ENCODE results near the gene ASF1A. TPM values are rescaled to one million over a fixed set of nuclear protein-coding genes. Genes with fewer than 3 reads are reported as not detected.

Gene ASF1A
- total RNA-seq, 1 experiment from 2014 or later: 34.4 TPM

DNA sequence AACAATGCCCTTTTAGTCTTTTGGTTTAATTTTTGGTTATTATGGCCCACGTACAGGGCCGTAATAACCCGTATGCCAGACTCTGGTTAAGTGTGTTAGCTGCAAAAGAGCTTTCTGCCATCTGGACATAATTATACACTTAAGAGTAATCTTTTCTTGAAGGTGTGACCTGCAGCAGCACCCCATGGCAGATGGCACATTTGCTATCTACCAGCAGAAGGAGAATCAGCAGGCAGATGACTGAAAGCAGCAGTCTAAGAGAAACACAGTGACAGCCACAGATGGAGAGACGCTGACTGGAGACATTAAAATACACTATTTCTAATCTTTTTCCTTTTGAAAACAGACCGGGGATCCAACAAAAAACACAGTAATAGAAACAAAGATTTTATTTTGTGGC, 18.7 kb downstream of the ASF1A start:
- Histone ChIP-seq H3K18ac (ENCODE audit: insufficient read length, low read depth, low read length) (no peak overlapping the region), H3K23ac (ENCODE audit: insufficient read length, low read depth, low read length) (no peak overlapping the region), H3K79me1 (ENCODE audit: insufficient read depth, low read depth, low read length, poor library complexity, severe bottlenecking) (no peaks in the 10 kb centered on the region), H3K56ac (ENCODE audit: insufficient read length, low read depth, low read length) (no peak overlapping the region), H3K79me2 (ENCODE audit: insufficient read depth, low read length) (no peaks in the 10 kb centered on the region), H4K5ac (ENCODE audit: insufficient read length, low read depth, low read length) (no peak overlapping the region), H3K27me3 (ENCODE audit: insufficient read depth, low read length) (no peaks in the 10 kb centered on the region), H2AFZ (ENCODE audit: low read length) (no peak overlapping the region), H3K4me1 (ENCODE audit: insufficient read depth, low read length) (no peaks in the 10 kb centered on the region), H3K4me2 (ENCODE audit: insufficient read depth, insufficient read length, low read length) (no peak overlapping the region), H3K14ac (ENCODE audit: insufficient read depth, low read length) (no peak overlapping the region), H4K8ac (replicated peaks; ENCODE audit: insufficient read length, low read depth, low read length) (no peak overlapping the region), H2AK5ac (ENCODE audit: insufficient read length, low read length) (no peak overlapping the region), H2BK15ac (ENCODE audit: low read depth, low read length) (no peak overlapping the region), H4K20me1 (ENCODE audit: control insufficient read depth, insufficient read depth, insufficient read length) (no peaks in the 10 kb centered on the region), H3K9ac (ENCODE audit: extremely low read depth, insufficient read length, low read length) (no peak overlapping the region), H2BK120ac (ENCODE audit: low read depth, low read length, poor library complexity, severe bottlenecking) (no peak overlapping the region), H2BK12ac (ENCODE audit: insufficient read length, low read depth, low read length) (no peak overlapping the region), H4K91ac (ENCODE audit: insufficient read length, low read depth, low read length) (no peak overlapping the region), H2BK5ac (ENCODE audit: insufficient read length, low read length) (no peak overlapping the region), H3K23me2 (ENCODE audit: insufficient read length, low read depth, low read length, poor library complexity, severe bottlenecking) (no peaks in the 10 kb centered on the region), H3K27ac (ENCODE audit: insufficient read length, low read depth, low read length) (no peak overlapping the region), H2BK20ac (ENCODE audit: low read depth, low read length, poor library complexity, severe bottlenecking) (no peak overlapping the region), H3K4ac (ENCODE audit: low read depth, low read length) (no peak overlapping the region), H3T11ph (ENCODE audit: low read length) (no peak overlapping the region), H3K9me3 (ENCODE audit: control insufficient read depth, low read depth, low read length) (no peaks in the 10 kb centered on the region)
- WGBS (ENCODE audit: extremely low coverage, insufficient read length, low lambda C conversion rate): no CpG with 5 or more reads among the region's 5 CpGs
- Mint-ChIP-seq H3K9me3 (no peaks in the 10 kb centered on the region), H3K27me3 (ENCODE audit: low read depth) (no peaks in the 10 kb centered on the region), H3K27ac (no peak overlapping the region), H3K4me3 (no peak overlapping the region), H3K36me3 (ENCODE audit: insufficient read depth in 1 of 3, low read depth in 3 of 3) (peaks cover 7 to 57% (median 57%) of the 10 kb centered on the region in 3 experiments; a peak in 5 of 7 replicates), H3K4me1 (no peaks in the 10 kb centered on the region)
- no peak for DNase-seq
- TF ChIP-seq, protein P1, sequence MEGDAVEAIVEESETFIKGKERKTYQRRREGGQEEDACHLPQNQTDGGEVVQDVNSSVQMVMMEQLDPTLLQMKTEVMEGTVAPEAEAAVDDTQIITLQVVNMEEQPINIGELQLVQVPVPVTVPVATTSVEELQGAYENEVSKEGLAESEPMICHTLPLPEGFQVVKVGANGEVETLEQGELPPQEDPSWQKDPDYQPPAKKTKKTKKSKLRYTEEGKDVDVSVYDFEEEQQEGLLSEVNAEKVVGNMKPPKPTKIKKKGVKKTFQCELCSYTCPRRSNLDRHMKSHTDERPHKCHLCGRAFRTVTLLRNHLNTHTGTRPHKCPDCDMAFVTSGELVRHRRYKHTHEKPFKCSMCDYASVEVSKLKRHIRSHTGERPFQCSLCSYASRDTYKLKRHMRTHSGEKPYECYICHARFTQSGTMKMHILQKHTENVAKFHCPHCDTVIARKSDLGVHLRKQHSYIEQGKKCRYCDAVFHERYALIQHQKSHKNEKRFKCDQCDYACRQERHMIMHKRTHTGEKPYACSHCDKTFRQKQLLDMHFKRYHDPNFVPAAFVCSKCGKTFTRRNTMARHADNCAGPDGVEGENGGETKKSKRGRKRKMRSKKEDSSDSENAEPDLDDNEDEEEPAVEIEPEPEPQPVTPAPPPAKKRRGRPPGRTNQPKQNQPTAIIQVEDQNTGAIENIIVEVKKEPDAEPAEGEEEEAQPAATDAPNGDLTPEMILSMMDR (conservative IDR thresholded peaks at IDR 0.05): no peak
